Neural progenitor cell (in vitro differentiated cells): Measurements from ENCODE around the gene ENTPD2.

Experiments used
- CTCF ChIP-seq: fragments of 200-600 bp; sonication (generic); IDR thresholded peaks from 2 replicates; pipeline ENCODE4 v1.5.1; 2017; ENCODE audit warnings: antibody characterized with exemption, mild to moderate bottlenecking
- EZH2 ChIP-seq: fragments of 200-600 bp; sonication (generic); IDR thresholded peaks from 2 replicates; pipeline ENCODE4 v1.6.1; 2017; ENCODE audit warnings: antibody characterized with exemption, mild to moderate bottlenecking, moderate library complexity
- EZH2phosphoT487 ChIP-seq: fragments of 200-600 bp; sonication (generic); IDR thresholded peaks from 2 replicates; pipeline ENCODE4 v1.6.1; 2017; ENCODE audit warnings: antibody characterized with exemption

GRCh38 chr9:137034039-137034708, 19.7 kb downstream of the ENTPD2 start:
- TF ChIP-seq CTCF (no peak), EZH2phosphoT487 (no peak), EZH2 (no peak)
